A673 (cell line): ENCODE measurements around the gene GATA2.

Experiments
- EZH2 ChIP-seq: fragments of 200-600 bp; sonication (generic); IDR thresholded peaks from 2 replicates; pipeline ENCODE4 v1.6.1; 2017; ENCODE audit warnings: borderline replicate concordance, low read depth, mild to moderate bottlenecking, mixed read lengths, antibody characterized with exemption, low read length; ENCODE audit not compliant: poor library complexity, severe bottlenecking
- TF ChIP-seq, protein P1 (sequence below): fragments of 300-800, 200-600 bp; sonication (generic); conservative IDR thresholded peaks from 2 replicates; pipeline ENCODE4 v1.5.1; 2017; ENCODE audit warnings: low read depth, mild to moderate bottlenecking, antibody characterized with exemption, low read length, moderate library complexity, mixed read lengths

DNA sequence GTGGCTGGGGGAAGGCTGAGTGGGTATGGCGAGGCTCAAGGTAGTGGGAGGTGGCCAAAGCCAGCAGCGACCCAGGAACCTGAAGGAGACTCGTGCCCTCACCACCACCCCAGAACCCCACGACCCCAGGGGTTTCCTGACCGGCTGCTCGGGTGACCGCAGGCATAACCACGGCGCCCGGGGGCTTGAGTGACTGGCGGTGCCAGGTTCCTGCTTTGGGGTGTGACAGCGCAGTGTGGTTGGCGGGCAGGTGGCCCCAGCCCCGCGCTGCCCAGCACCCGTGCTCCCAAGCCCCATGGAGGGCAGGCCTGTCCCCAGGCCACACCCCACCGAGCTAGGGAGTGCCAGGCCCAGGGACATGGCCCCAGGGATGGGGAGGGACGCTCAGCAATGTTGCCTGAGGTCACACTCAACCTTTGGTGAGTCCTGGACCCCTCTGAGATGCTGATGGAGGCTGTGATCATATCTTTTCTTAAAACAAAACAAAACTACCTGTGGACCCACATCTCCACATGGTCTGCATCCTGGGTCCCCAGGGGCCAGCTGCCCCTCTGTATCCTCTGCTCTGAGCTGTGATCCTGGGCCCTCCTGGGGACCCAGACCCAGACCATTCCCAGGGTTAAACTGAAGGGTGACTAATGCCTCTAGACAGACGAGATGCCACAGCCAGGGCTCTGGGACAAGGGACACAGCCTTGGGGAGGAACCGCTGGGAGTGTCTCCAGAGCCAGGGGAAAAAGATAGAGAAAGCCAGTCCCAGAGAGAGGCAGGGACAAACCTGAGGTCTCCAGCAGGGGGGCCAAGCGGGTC, 39.3 kb downstream of the GATA2 start:
- TF ChIP-seq, protein P1, sequence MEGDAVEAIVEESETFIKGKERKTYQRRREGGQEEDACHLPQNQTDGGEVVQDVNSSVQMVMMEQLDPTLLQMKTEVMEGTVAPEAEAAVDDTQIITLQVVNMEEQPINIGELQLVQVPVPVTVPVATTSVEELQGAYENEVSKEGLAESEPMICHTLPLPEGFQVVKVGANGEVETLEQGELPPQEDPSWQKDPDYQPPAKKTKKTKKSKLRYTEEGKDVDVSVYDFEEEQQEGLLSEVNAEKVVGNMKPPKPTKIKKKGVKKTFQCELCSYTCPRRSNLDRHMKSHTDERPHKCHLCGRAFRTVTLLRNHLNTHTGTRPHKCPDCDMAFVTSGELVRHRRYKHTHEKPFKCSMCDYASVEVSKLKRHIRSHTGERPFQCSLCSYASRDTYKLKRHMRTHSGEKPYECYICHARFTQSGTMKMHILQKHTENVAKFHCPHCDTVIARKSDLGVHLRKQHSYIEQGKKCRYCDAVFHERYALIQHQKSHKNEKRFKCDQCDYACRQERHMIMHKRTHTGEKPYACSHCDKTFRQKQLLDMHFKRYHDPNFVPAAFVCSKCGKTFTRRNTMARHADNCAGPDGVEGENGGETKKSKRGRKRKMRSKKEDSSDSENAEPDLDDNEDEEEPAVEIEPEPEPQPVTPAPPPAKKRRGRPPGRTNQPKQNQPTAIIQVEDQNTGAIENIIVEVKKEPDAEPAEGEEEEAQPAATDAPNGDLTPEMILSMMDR: no peak
- TF ChIP-seq EZH2: no peak
